Kidney (tissue), 14 donors: Measurements from ENCODE around the gene PPM1L. TPM values are rescaled to one million over a fixed set of nuclear protein-coding genes. Genes with fewer than 3 reads are reported as not detected.

Source experiments
- DNase-seq, 5 donors: peaks; one replicate each; pipeline ENCODE4 v3.0.0-alpha.2; 2013 to 2020
- FAIRE-seq: peaks from 2 replicates; lab custom pipeline; 2012; peaks lifted over from hg19 to GRCh38; lab: Jason Lieb, UNC
- H3K27ac ChIP-seq, 2 donors: one replicate each; pipeline ENCODE4 v1.7.0; 2013; ENCODE audit warnings: low read depth in 2 of 2, low read length in 2 of 2, inconsistent platforms in 1 of 2
- H3K27me3 ChIP-seq: one replicate; pipeline ENCODE4 v1.7.1; 2013; ENCODE audit warnings: low read length, inconsistent platforms; ENCODE audit not compliant: control insufficient read depth, insufficient read depth
- H3K36me3 ChIP-seq, 3 donors: one replicate each; pipeline versions ENCODE4 v1.7.0 to v1.7.1; 2013; ENCODE audit warnings: low read length in 3 of 3, control low read depth in 1 of 3, inconsistent platforms in 1 of 3; ENCODE audit not compliant: insufficient read depth in 3 of 3, control insufficient read depth in 2 of 3
- H3K4me1 ChIP-seq, 3 donors: one replicate each; pipeline versions ENCODE4 v1.7.0 to v1.7.1; 2013; ENCODE audit warnings: low read length in 3 of 3, inconsistent platforms in 1 of 3, low read depth in 1 of 3; ENCODE audit not compliant: control insufficient read depth in 2 of 3, insufficient read depth in 2 of 3
- H3K4me3 ChIP-seq, 3 donors: one replicate each; pipeline versions ENCODE4 v1.7.0 to v1.8.1; 2013; ENCODE audit warnings: low read length in 3 of 3, control low read depth in 1 of 3, inconsistent platforms in 1 of 3
- H3K9ac ChIP-seq, 3 donors: one replicate each; pipeline versions ENCODE4 v1.7.0 to v1.7.1; 2013; ENCODE audit warnings: low read length in 3 of 3, control low read depth in 1 of 3, inconsistent platforms in 1 of 3
- H3K9me3 ChIP-seq, 3 donors: one replicate each; pipeline versions ENCODE4 v1.7.0 to v1.7.1; 2013; ENCODE audit warnings: low read length in 3 of 3, control low read depth in 1 of 3, inconsistent platforms in 1 of 3; ENCODE audit not compliant: control insufficient read depth in 2 of 3, insufficient read depth in 1 of 3
- CTCF ChIP-seq: IDR thresholded peaks from 3 replicates; pipeline ENCODE4 v1.5.1; 2012; ENCODE audit warnings: mild to moderate bottlenecking, moderate library complexity, borderline replicate concordance; ENCODE audit not compliant: insufficient read depth; ENCODE audit errors: extremely low read depth
- intact Hi-C: fragments of 100-400 bp; cut with DNase I; formaldehyde crosslinking; loops from one replicate; pipeline ENCODE4 v1.11.1; 2022
- polyA plus RNA-seq: library from polyadenylated mRNA; stranded (reverse); fragments of 350-450 nt; fragmentation: Illumina TruSeq; extraction: RNeasy Lipid Tissue Mini Kit (QIAGEN cat#74804); gene quantifications from one replicate; pipeline ENCODE4 v1.2.3, GENCODE V29; 2014; ENCODE audit warnings: low read depth, low replicate concordance; ENCODE audit not compliant: insufficient read depth
- total RNA-seq: library from RNA; stranded (reverse); fragmentation: NEBNext Ultra II Directional; extraction: Animal tissue kit (Norgen Biotek cat#: 25700); gene quantifications from one replicate; pipeline ENCODE4 v1.2.1, GENCODE V29; 2021
- donor health status: control.
- donor health status: control.
- donor health status: control.
- donor health status: control.
- donor health status: control.
- donor health status: DM: yes; HTN: yes; CAD: no.
- donor health status: Normal renal cell carcinoma (clear cell type).

Gene PPM1L
- total and polyA plus RNA-seq, 2 donors from 2014 or later, result 2.8 to 13.8 TPM

GRCh38 chr3:160781402-160781801, 25.4 kb downstream of the PPM1L start:
- Histone ChIP-seq H3K36me3 (no peaks in the 10 kb centered on the region), H3K9ac (no peak overlapping the region), H3K9me3 (no peaks in the 10 kb centered on the region), H3K27me3 (no peaks in the 10 kb centered on the region), H3K4me1 (no peaks in the 10 kb centered on the region), H3K27ac (no peak overlapping the region), H3K4me3 (no peak overlapping the region)
- DNase-seq (no peak), FAIRE-seq (no peak)
- intact Hi-C loops, result no loop called here
- no peak for TF ChIP-seq CTCF

- no peak for DNase-seq
- no peak overlapping the region for H3K9ac ChIP-seq
- no peak for TF ChIP-seq CTCF
- no peaks in the 10 kb centered on the region for H3K36me3 ChIP-seq
- no peaks in the 10 kb centered on the region for H3K9me3 ChIP-seq
- FAIRE-seq, result no peak
- H3K27me3 ChIP-seq, result no peaks in the 10 kb centered on the region
- H3K27ac ChIP-seq, result no peak overlapping the region
- intact Hi-C loops, result no loop called here
- H3K4me1 ChIP-seq, result no peaks in the 10 kb centered on the region
- H3K4me3 ChIP-seq, result no peak overlapping the region
These were observed 25.8 kb downstream of the PPM1L start for GRCh38 chr3:160781863-160782262.

- Histone ChIP-seq H3K36me3 (no peaks in the 10 kb centered on the region), H3K27ac (no peak overlapping the region), H3K9me3 (peaks cover 0 to 3% (median 0%) of the 10 kb centered on the region in 3 donors), H3K4me1 (no peaks in the 10 kb centered on the region), H3K9ac (no peak overlapping the region), H3K4me3 (no peak overlapping the region), H3K27me3 (no peaks in the 10 kb centered on the region)
- intact Hi-C loops, result no loop called here
- DNase-seq, result no peak
- TF ChIP-seq CTCF, result no peak
- no peak for FAIRE-seq
These were observed 28.8 kb downstream of the PPM1L start for GRCh38 chr3:160784853-160785252.

GRCh38 chr3:160790726-160791125, 34.7 kb downstream of the PPM1L start:
- H3K4me1 ChIP-seq, result no peaks in the 10 kb centered on the region
- intact Hi-C loops, result no loop called here
- TF ChIP-seq CTCF, result no peak

More at GRCh38 chr3:160790726-160791125, 34.7 kb downstream of the PPM1L start:
- DNase-seq, result no peak
- H3K36me3 ChIP-seq, result no peaks in the 10 kb centered on the region
- H3K27me3 ChIP-seq, result no peaks in the 10 kb centered on the region
- no peak overlapping the region for H3K27ac ChIP-seq
- no peak for FAIRE-seq
- peaks cover 0 to 3% (median 0%) of the 10 kb centered on the region in 3 donors for H3K9me3 ChIP-seq
- no peak overlapping the region for H3K4me3 ChIP-seq
- no peak overlapping the region for H3K9ac ChIP-seq
